B cell (primary cell): ENCODE results near the gene SENP1. TPM values are rescaled to one million over a fixed set of nuclear protein-coding genes. Genes with fewer than 3 reads are reported as not detected.

Experiments used
- ATAC-seq: fragments of 200-7000 bp; cut with Tn5 transposase; one replicate; pipeline ENCODE4 v1.10.0; 2021; ENCODE audit warnings: low read depth, mild to moderate bottlenecking, moderate number of reproducible peaks, moderate library complexity
- CTCF ChIA-PET: fragments of 350-600 bp; sonication (Branson Sonifier 250); formaldehyde crosslinking; loops from one replicate; lab custom pipeline; 2021; ENCODE audit warnings: antibody characterized with exemption, inconsistent platforms; lab: Charles Lee
- POLR2A ChIA-PET: fragments of 350-600 bp; sonication (Branson Sonifier 250); formaldehyde crosslinking; loops from one replicate; lab custom pipeline; 2021; ENCODE audit warnings: antibody characterized with exemption; lab: Charles Lee
- DNase-seq: peaks from one replicate; pipeline ENCODE4 v3.0.0; 2013
- H2AFZ ChIP-seq: 2 replicates; pipeline ENCODE4 v1.6.1; 2012; ENCODE audit warnings: mild to moderate bottlenecking, low read depth, low read length; ENCODE audit not compliant: insufficient read depth, poor library complexity, severe bottlenecking
- H3K27ac ChIP-seq, 2 donors: 1 replicate in 1 of 2; 2 replicates in 1 of 2; pipeline ENCODE4 v1.5.1; 2012 to 2013; ENCODE audit warnings: low read length in 2 of 2, mild to moderate bottlenecking in 2 of 2, moderate library complexity in 1 of 2
- H3K27me3 ChIP-seq, 4 experiments: fragments of 200-600 bp in 1 of 4; sonication (generic) in 1 of 4; replicated peaks in 1 of 4; 1 replicate in 2 of 4; 2 replicates in 2 of 4; pipeline versions ENCODE4 v1.6.1 to v1.7.0; 2013 to 2016; ENCODE audit warnings: low read length in 3 of 4, mild to moderate bottlenecking in 2 of 4, mixed read lengths in 1 of 4, moderate library complexity in 1 of 4; ENCODE audit not compliant: insufficient read depth in 4 of 4, control insufficient read depth in 3 of 4; ENCODE audit errors: control extremely low read depth in 1 of 4
- H3K36me3 ChIP-seq, 2 experiments: replicated peaks in 1 of 2; 1 replicate in 1 of 2; 2 replicates in 1 of 2; pipeline versions ENCODE4 v1.6.1 to v1.7.1; 2013; ENCODE audit warnings: low read length in 1 of 2; ENCODE audit not compliant: insufficient read depth in 2 of 2, control insufficient read depth in 1 of 2; ENCODE audit errors: control extremely low read depth in 1 of 2, extremely low read depth in 1 of 2
- H3K4me1 ChIP-seq, 2 donors: fragments of 200-600 bp in 1 of 2; sonication (generic) in 1 of 2; 1 replicate in 1 of 2; 2 replicates in 1 of 2; pipeline versions ENCODE4 v1.5.1 to v1.6.1; 2013 to 2017; ENCODE audit warnings: low read length in 2 of 2; ENCODE audit not compliant: control insufficient read depth in 2 of 2, insufficient read depth in 2 of 2
- H3K4me2 ChIP-seq: replicated peaks from 2 replicates; pipeline ENCODE3; 2012; ENCODE audit warnings: mild to moderate bottlenecking, low read depth, low read length; ENCODE audit not compliant: poor library complexity, severe bottlenecking
- H3K4me3 ChIP-seq, 5 experiments: fragments of 200-600 bp in 1 of 5; sonication (generic) in 1 of 5; 1 replicate in 3 of 5; 2 replicates in 2 of 5; pipeline versions ENCODE4 v1.5.1 to v1.7.0; 2011 to 2016; ENCODE audit warnings: low read length in 4 of 5, mild to moderate bottlenecking in 4 of 5, low read depth in 2 of 5, control low read depth in 1 of 5, moderate library complexity in 1 of 5; ENCODE audit not compliant: insufficient read depth in 1 of 5; ENCODE audit errors: control extremely low read depth in 1 of 5, extremely low read depth in 1 of 5
- H3K79me2 ChIP-seq: fragments of 200-600 bp; sonication (generic); one replicate; pipeline ENCODE4 v1.6.0; 2016; ENCODE audit warnings: low read length; ENCODE audit not compliant: control insufficient read depth, insufficient read depth
- H3K9ac ChIP-seq: fragments of 200-600 bp; sonication (generic); 2 replicates; pipeline ENCODE4 v1.6.1; 2017; ENCODE audit warnings: mild to moderate bottlenecking, low read length, moderate library complexity
- H3K9me3 ChIP-seq, 3 donors: one replicate each; pipeline versions ENCODE4 v1.6.1 to v1.7.1; 2013; ENCODE audit warnings: low read length in 2 of 3; ENCODE audit not compliant: control insufficient read depth in 2 of 3, insufficient read depth in 1 of 3; ENCODE audit errors: control extremely low read depth in 1 of 3
- H4K20me1 ChIP-seq: 2 replicates; pipeline ENCODE4 v1.6.0; 2012; ENCODE audit warnings: mild to moderate bottlenecking, low read length; ENCODE audit not compliant: insufficient read depth, control insufficient read depth, poor library complexity, severe bottlenecking
- H3K27ac Mint-ChIP-seq: one replicate; pipeline ENCODE4 v1.8.0; 2021; ENCODE audit warnings: mixed read lengths
- H3K27me3 Mint-ChIP-seq: one replicate; pipeline ENCODE4 v1.8.0; 2021; ENCODE audit warnings: mixed read lengths
- H3K4me1 Mint-ChIP-seq: one replicate; pipeline ENCODE4 v1.8.0; 2021; ENCODE audit warnings: mixed read lengths
- H3K4me3 Mint-ChIP-seq: one replicate; pipeline ENCODE4 v1.8.0; 2021; ENCODE audit warnings: mixed read lengths
- H3K9me3 Mint-ChIP-seq: one replicate; pipeline ENCODE4 v1.8.0; 2022; ENCODE audit warnings: mixed read lengths; ENCODE audit not compliant: insufficient read depth
- CTCF ChIP-seq: fragments of 200-600 bp; IDR thresholded peaks from one replicate; pipeline ENCODE4 v1.8.0; 2022; ENCODE audit warnings: antibody characterized with exemption, mild to moderate bottlenecking
- EZH2 ChIP-seq: IDR thresholded peaks from 2 replicates; pipeline ENCODE4 v1.6.1; 2012; ENCODE audit warnings: borderline replicate concordance, low read depth, mild to moderate bottlenecking, moderate library complexity, low read length; ENCODE audit not compliant: insufficient read depth, poor library complexity, severe bottlenecking
- WGBS: methylation state at CpG from one replicate; pipeline ENCODE4 v1.1.5; 2013; ENCODE audit warnings: missing lambda C conversion rate; ENCODE audit not compliant: insufficient coverage; 5-methylcytosine and 5-hydroxymethylcytosine counted together
- intact Hi-C: fragments of 100-400 bp; cut with micrococcal nuclease; formaldehyde crosslinking; loops from one replicate; pipeline ENCODE4 v1.10.0; 2022
- polyA plus RNA-seq: library from polyadenylated mRNA; depleted of rRNA; stranded (reverse); fragments of >200 nt; gene quantifications from 2 replicates; pipeline ENCODE4 v1.2.3, GENCODE V29; 2012
- total RNA-seq, 2 donors: library from RNA; stranded (reverse); fragments of 120-200 nt in 1 of 2; gene quantifications; 1 replicate in 1 of 2; 2 replicates in 1 of 2; pipeline versions ENCODE4 v1.2.3 to v1.2.4, GENCODE V29; 2013 to 2022

Gene SENP1
- total and polyA plus RNA-seq, 2 donors (not counting 1 experiment from before 2014, with no cell fraction given) = 7.3 to 44.8 TPM

GRCh38 chr12:48040354-48040753, 65.5 kb downstream of the SENP1 start:
- Histone ChIP-seq H3K36me3 (peaks cover 0 to 15% of the 10 kb centered on the region in 2 experiments), H3K27ac (no peak overlapping the region), H3K4me1 (peaks cover 5 to 13% of the 10 kb centered on the region in 2 donors), H2AFZ (no peak overlapping the region), H3K4me2 (no peak overlapping the region), H3K79me2 (no peaks in the 10 kb centered on the region), H3K4me3 (no peak overlapping the region), H3K27me3 (no peaks in the 10 kb centered on the region), H3K9ac (no peak overlapping the region), H4K20me1 (no peaks in the 10 kb centered on the region), H3K9me3 (no peaks in the 10 kb centered on the region)
- peaks cover 20% of the 10 kb centered on the region for H3K4me1 Mint-ChIP-seq
- no peak for DNase-seq
- ChIA-PET CTCF (no interaction called here), POLR2A (no interaction called here)
- ATAC-seq = no peak
- no peaks in the 10 kb centered on the region for H3K27me3 Mint-ChIP-seq
- intact Hi-C loops = no loop called here
- 60% methylated on average over 1 of the region's 3 CpGs for WGBS
- H3K9me3 Mint-ChIP-seq = no peaks in the 10 kb centered on the region
- no peak overlapping the region for H3K27ac Mint-ChIP-seq
- TF ChIP-seq EZH2 = no peak
- TF ChIP-seq CTCF = no peak
- H3K4me3 Mint-ChIP-seq = no peak overlapping the region

GRCh38 chr12:48039151-48039550, 66.7 kb downstream of the SENP1 start:
- no peak for TF ChIP-seq EZH2
- TF ChIP-seq CTCF = no peak
- no peaks in the 10 kb centered on the region for H3K27me3 Mint-ChIP-seq
- Histone ChIP-seq H3K9ac (no peak overlapping the region), H2AFZ (no peak overlapping the region), H3K27me3 (no peaks in the 10 kb centered on the region), H3K79me2 (no peaks in the 10 kb centered on the region), H3K27ac (no peak overlapping the region), H3K36me3 (peaks cover 0 to 4% of the 10 kb centered on the region in 2 experiments), H3K9me3 (no peaks in the 10 kb centered on the region), H4K20me1 (no peaks in the 10 kb centered on the region), H3K4me2 (no peak overlapping the region), H3K4me1 (peaks cover 5 to 13% of the 10 kb centered on the region in 2 donors), H3K4me3 (no peak overlapping the region)
- intact Hi-C loops = no loop called here
- H3K9me3 Mint-ChIP-seq = no peaks in the 10 kb centered on the region
- POLR2A ChIA-PET = no interaction called here
- no peak overlapping the region for H3K4me3 Mint-ChIP-seq
- H3K27ac Mint-ChIP-seq = no peak overlapping the region
- CTCF ChIA-PET = no interaction called here
- ATAC-seq = no peak
- peaks cover 20% of the 10 kb centered on the region for H3K4me1 Mint-ChIP-seq
- no peak for DNase-seq
- 100% methylated on average over 1 of the region's 1 CpG for WGBS
